TTC549 (cell line): ENCODE results near the gene KCNMA1.

Experiments used
- FAIRE-seq: peaks from 2 replicates; lab custom pipeline; 2012; peaks lifted over from hg19 to GRCh38; lab: Jason Lieb, UNC

The KCNMA1 gene

GRCh38 chr10:77505431-77506334 lies 131.9 kb downstream of the KCNMA1 start:
- FAIRE-seq = no peak

DNA sequence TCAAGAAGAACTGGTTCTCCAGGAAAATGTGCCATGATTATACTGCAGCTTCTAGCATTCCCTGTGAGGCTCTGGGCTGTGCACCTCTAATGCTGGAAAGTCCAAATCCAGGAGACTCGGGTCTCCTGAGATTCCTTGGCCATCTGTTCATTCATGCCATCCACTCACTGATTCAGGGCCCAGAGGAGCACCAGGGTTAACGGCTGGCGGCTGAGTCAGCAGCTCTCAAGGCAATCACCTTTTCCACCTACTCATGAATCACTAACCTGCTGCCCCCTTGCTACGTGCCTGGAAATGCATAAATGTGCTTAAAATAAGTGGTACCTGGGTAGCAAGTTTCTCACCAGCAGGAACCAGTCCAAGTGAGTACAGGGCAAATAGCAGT lies 132.7 kb downstream of the KCNMA1 start:
- FAIRE-seq = no peak

GRCh38 chr10:77504196-77504872 lies 133.3 kb downstream of the KCNMA1 start:
- no peak for FAIRE-seq

- FAIRE-seq = no peak
Measured at GRCh38 chr10:77501846-77502261, 135.8 kb downstream of the KCNMA1 start.

DNA sequence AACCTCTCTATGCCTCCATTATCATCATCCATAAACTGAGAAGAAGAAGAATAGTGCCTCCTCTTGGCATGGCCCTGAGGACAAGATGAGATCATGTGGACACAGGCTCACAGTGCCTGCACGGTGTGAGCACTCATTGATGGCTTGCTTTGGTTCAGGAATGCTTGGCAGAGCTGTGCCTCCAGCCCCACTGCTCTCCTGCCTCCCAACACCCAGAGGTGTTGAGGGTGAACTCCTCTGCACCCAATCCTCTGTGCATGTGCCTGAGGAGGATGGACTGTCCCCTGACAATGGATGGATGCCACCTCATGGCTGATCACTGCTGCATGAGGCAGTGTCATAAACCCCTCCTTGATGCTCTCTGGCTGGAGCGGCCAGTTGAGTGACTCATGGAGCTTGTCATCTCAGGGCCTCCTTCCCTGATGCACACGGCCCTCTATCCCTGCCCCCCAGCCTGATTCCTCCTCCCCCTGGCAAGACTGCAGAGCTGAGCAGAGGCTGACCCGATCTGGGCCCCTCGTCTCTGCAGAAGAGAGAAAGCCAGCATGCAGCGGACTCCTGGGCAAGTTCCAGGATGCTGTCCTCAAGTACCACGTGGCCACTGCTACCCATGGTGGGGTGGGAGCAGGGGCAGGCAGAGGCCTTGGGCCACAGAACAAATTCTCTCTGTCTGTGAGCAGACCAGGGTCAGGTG lies 136.3 kb downstream of the KCNMA1 start:
- no peak for FAIRE-seq

GRCh38 chr10:77500754-77501151 lies 136.9 kb downstream of the KCNMA1 start:
- FAIRE-seq = no peak

DNA sequence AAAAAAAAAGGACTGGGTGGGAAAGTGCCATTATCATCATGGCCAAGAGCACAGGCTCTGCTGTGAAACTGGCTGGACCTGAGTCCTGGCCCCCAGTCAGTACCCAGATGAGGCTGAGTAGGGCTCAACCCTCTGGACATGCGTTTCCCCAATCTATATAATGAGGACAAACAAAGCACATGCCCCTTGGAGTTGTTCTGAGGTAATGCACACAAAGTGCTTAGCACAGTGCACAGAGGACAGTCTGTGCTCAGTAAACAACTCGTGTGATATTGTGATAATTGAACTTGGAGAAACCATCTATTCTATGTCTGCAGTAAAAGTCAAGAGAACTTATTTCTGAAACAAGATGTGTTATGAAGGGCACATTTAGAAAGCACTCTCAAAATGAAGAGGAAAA lies 138.8 kb downstream of the KCNMA1 start:
- no peak for FAIRE-seq

DNA sequence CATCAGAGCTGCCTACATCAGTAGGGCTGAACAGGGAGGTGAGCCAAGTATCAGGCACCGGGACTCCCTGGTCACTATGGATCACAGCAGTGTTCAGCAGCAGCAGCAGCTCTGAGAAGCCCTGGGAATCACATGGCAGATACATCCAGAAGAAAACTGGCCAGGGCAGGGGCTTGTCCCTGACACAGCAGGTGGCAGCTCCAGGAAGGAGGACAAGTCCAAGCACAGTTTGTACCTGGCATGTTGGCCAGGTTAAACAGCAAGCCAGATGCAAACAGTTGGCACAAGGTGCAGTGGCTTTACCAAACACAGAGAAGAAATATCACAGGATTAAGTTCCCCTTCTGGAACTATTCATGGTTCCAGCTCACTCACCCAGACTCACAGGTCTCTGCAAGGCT lies 139.4 kb downstream of the KCNMA1 start:
- FAIRE-seq = no peak

DNA sequence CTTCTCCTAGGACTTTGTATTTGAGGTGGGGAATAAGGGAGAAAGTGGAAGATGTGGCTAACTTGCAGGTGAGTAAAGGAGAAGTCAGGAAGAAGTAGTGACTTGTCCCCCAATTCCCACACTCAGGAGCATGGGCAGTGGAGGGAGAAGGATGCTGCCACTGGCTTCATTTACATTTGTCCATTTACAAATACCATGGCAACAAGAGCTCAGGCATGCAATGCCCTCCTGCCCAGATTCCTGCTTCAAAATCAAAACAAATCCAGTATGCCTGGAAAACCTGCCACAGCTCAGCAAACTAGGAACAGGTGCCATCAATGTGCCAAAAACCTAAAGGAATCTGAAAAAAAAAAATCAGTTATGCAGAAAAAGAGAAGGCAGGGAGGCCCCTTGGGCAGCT lies 139.9 kb downstream of the KCNMA1 start:
- FAIRE-seq = no peak

GRCh38 chr10:77496941-77497420 lies 140.6 kb downstream of the KCNMA1 start:
- FAIRE-seq = no peak

- no peak for FAIRE-seq
Measured at GRCh38 chr10:77494756-77495541, 142.7 kb downstream of the KCNMA1 start.

DNA sequence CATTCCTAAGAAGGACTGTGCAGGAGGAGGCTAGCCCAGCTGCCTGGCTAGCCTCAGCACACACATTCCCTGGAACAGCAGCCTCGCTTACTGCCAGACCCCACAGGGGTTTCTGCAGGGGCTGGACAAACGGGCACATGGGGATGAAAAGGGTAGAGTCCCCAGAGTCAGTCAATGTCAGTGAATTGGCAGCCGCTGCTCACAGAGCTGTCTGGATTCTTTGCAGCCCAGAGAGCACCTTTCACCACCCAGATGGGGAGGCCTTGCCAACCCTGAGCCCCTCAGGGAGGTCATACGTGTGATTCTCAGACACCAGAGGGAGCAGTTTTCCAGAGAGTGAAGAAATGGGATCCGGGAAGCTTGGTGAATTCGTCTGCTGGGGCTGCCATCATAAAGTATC lies 143.3 kb downstream of the KCNMA1 start:
- no peak for FAIRE-seq

DNA sequence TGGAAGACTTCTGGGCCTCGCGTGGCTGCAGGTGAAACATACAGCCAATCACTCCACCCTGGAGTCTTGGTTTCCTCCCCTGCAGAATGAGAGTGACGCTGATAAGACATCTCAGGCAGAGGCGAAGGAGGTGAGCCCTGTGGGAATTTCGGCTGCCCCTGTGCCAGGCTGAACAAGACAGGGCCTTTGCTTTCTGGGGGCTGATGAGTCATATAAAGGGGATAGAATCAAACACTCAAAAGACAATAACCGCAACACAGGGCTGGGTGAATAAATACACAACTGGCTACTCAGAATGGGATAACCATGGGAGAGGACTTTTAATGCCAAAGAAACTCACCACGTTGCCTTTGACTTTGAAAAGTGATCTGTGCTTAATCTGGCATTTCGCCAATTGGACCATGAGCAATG lies 143.8 kb downstream of the KCNMA1 start:
- no peak for FAIRE-seq

GRCh38 chr10:77493239-77493806 lies 144.3 kb downstream of the KCNMA1 start:
- FAIRE-seq = no peak

DNA sequence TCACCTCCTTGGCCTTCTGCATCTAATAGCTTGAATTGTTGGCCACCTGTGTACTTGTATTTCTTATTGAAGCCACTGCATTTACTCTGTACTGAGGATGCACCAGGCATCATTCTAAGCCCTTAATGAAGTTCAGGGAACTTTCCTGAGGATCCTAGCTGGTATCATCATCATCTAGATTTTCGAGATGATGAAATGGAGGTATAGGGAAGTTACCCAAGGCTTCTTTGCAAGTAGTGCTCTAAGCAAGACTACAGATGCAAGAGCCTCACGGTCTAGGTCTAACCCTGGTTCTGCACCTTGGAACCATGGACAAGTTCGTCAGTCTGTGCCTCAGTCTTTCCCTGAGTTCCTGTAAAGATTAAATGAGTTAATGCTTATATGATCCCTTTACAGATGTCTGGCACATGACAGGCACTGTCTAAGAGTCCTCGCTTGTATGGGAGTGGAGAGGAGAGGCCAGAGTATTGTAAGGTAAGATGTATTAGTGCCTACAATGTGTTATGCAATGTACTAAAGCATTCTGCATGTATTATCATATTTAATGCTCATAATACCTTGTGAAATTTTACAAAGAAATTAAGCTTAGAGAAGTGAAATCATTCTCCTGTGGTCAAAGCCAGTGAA lies 145.1 kb downstream of the KCNMA1 start:
- FAIRE-seq = no peak

- no peak for FAIRE-seq
Measured at GRCh38 chr10:77490534-77491314, 146.9 kb downstream of the KCNMA1 start.

DNA sequence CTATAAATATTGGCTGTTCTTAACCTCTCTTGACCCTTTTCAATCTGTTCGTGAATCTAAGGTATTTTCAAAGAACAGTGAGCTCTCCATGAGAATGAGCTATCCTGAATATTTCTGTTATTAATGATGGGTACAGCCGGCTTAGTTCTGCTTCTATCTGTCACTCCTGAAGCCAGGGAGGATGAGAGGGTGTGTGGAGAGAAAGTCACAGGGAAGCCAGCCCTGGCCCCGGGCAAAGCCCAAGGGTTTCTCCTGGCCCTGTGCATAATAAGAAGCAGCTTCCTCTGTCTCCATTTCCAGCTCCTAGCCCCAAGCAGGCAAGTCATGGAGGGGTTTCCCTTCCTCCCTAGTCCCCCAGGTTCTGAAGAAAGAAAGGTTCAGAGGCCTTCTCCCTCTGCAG lies 151.1 kb downstream of the KCNMA1 start:
- no peak for FAIRE-seq

DNA sequence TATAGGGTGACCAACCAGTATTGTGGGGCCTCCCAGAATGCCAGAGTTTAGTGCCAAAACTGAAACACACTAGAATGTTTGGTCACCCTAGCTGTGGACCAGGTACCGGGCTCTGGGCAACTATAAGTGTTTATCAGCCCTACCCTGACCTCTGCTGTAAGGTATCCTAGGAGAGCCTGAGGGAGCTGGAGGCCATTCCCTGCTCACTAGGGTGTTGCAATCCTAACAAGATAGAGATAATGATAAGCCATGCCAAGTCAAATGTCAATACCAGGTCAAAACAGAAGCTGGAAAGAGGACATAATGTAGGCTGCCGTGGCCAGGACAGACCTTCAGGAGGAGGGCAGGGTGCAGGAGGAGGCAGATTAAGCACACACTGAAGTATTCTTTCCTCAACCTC lies 151.8 kb downstream of the KCNMA1 start:
- no peak for FAIRE-seq

DNA sequence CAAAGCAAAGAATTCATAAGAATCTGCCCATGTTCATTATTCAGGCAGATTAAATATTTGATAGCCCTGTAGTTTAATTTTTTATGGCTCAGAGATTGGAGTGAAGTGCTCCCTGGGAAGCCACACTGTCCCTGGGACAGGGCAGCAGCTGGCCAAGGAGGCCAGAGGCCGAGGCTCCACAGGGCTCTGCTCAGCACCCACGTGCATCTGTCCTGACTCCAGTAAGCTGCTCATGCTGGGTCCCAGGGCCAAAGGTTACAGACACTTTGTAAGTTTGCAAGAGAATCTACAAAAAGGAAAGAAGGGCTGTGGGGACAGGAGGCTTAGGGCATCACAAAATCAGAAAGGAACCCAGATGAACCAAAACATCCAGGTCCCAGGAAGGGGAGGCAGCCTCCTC lies 155.5 kb downstream of the KCNMA1 start:
- no peak for FAIRE-seq

- FAIRE-seq = no peak
Measured at GRCh38 chr10:77479586-77479985, 158.0 kb downstream of the KCNMA1 start.

- no peak for FAIRE-seq
Measured at GRCh38 chr10:77478962-77479359, 158.6 kb downstream of the KCNMA1 start.
